HepG2 (cell line): ENCODE results near the gene ESPN. TPM values are rescaled to one million over a fixed set of nuclear protein-coding genes. Genes with fewer than 3 reads are reported as not detected.
A peak's percentile ranks its signal among the peaks of the same experiment; 100 is the strongest.

ENCODE experiments used
- ATAC-seq: fragments of 200-7000 bp; cut with Tn5 transposase; 3 replicates; pipeline ENCODE4 v1.9.1; 2020; ENCODE audit warnings: mild to moderate bottlenecking, moderate library complexity
- BruUV-seq: library from RNA; stranded (reverse); fragments of 400-500 nt; replicated peaks from 2 replicates; lab custom pipeline; 2021; lab: Mats Ljungman, UMichigan
- CTCF ChIA-PET: fragments of 300-600 bp; formaldehyde crosslinking; extraction: SDS; loops from one replicate; lab custom pipeline; 2021; ENCODE audit warnings: low total read pairs, inconsistent platforms, low intra/inter-chr PET ratio; lab: Yijun Ruan, JAX
- POLR2A ChIA-PET: fragments of 350-600 bp; sonication (Branson Sonifier 250); formaldehyde crosslinking; loops from one replicate; lab custom pipeline; 2020; ENCODE audit warnings: antibody characterized with exemption, inconsistent platforms; lab: Yijun Ruan, JAX
- DNase-seq: peaks from one replicate; pipeline ENCODE4 v3.0.0-alpha.2; 2015; ENCODE audit warnings: low spot score
- FAIRE-seq: peaks from 3 replicates; lab custom pipeline; 2011; peaks lifted over from hg19 to GRCh38; lab: Jason Lieb, UNC
- H2AFZ ChIP-seq: one replicate; pipeline ENCODE4 v1.6.1; 2011; ENCODE audit warnings: low read length, inconsistent platforms
- H3K27ac ChIP-seq: fragments of 300-600 bp; 3 replicates; pipeline ENCODE4 v1.8.0; 2011; ENCODE audit warnings: mixed run types, mild to moderate bottlenecking, mixed read lengths, low read length, inconsistent platforms; ENCODE audit not compliant: insufficient read depth; ENCODE audit errors: extremely low read length
- H3K27me3 ChIP-seq, 2 experiments: fragments of 200-600 bp in 1 of 2; 2 replicates in 1 of 2; 3 replicates in 1 of 2; pipeline versions ENCODE4 v1.6.0 to v1.8.0; 2011; ENCODE audit warnings: low read length in 2 of 2, mild to moderate bottlenecking in 2 of 2, moderate library complexity in 2 of 2, inconsistent platforms in 1 of 2; ENCODE audit not compliant: insufficient read depth in 2 of 2, control insufficient read depth in 1 of 2
- H3K36me3 ChIP-seq, 2 experiments: fragments of 200-600 bp in 1 of 2; replicated peaks in 1 of 2; 2 replicates in 1 of 2; 3 replicates in 1 of 2; pipeline versions ENCODE4 v1.5.1 to v1.8.0; 2011; ENCODE audit warnings: low read length in 2 of 2, inconsistent platforms in 1 of 2; ENCODE audit not compliant: insufficient read depth in 2 of 2, control insufficient read depth in 1 of 2
- H3K4me1 ChIP-seq: 2 replicates; pipeline ENCODE4 v1.5.1; 2012; ENCODE audit warnings: low read length, inconsistent platforms; ENCODE audit not compliant: insufficient read depth
- H3K4me2 ChIP-seq: 2 replicates; pipeline ENCODE4 v1.6.0; 2011; ENCODE audit warnings: low read depth, low read length, inconsistent platforms
- H3K4me3 ChIP-seq, 3 experiments: fragments of 200-600 bp in 1 of 3; sonication (generic), shearing (Covaris generic) in 1 of 3; replicated peaks in 1 of 3; 2 replicates each; pipeline ENCODE4 v1.5.1; 2011 to 2016; ENCODE audit warnings: low read length in 3 of 3, inconsistent platforms in 2 of 3, low read depth in 2 of 3, mild to moderate bottlenecking in 2 of 3, control low read depth in 1 of 3, mixed read lengths in 1 of 3; ENCODE audit not compliant: insufficient read depth in 1 of 3
- H3K79me2 ChIP-seq: one replicate; pipeline ENCODE4 v1.6.1; 2011; ENCODE audit warnings: low read length, inconsistent platforms; ENCODE audit not compliant: insufficient read depth
- H3K9ac ChIP-seq: 2 replicates; pipeline ENCODE4 v1.6.0; 2011; ENCODE audit warnings: mild to moderate bottlenecking, low read depth, low read length, inconsistent platforms; ENCODE audit not compliant: insufficient read depth
- H3K9me3 ChIP-seq: 2 replicates; pipeline ENCODE4 v1.5.1; 2012; ENCODE audit warnings: mild to moderate bottlenecking, low read length
- H4K20me1 ChIP-seq: 2 replicates; pipeline ENCODE4 v1.6.0; 2011; ENCODE audit warnings: inconsistent platforms, mild to moderate bottlenecking, low read length, moderate library complexity; ENCODE audit not compliant: insufficient read depth
- ARID4A ChIP-seq: sonication (generic); formaldehyde crosslinking; IDR thresholded peaks from 2 replicates; pipeline ENCODE4 v1.5.0; 2020; ENCODE audit warnings: mild to moderate bottlenecking, missing genetic modification reagents, borderline replicate concordance
- CENPBD1 ChIP-seq: sonication (generic); formaldehyde crosslinking; IDR thresholded peaks from 2 replicates; pipeline ENCODE4 v1.8.0; 2022; ENCODE audit warnings: missing genetic modification reagents, low read depth, mild to moderate bottlenecking, borderline replicate concordance
- ETS1 ChIP-seq: sonication (generic); formaldehyde crosslinking; IDR thresholded peaks from 2 replicates; pipeline ENCODE4 v1.4.0; 2020; ENCODE audit warnings: missing genetic modification reagents
- GABPB1 ChIP-seq: IDR thresholded peaks from 2 replicates; pipeline ENCODE4 v1.6.1; 2016; ENCODE audit warnings: mild to moderate bottlenecking, missing genetic modification reagents, moderate library complexity, missing compliant biosample characterization
- MTF2 ChIP-seq: sonication (generic); formaldehyde crosslinking; IDR thresholded peaks from 2 replicates; pipeline ENCODE4 v1.5.0; 2020; ENCODE audit warnings: missing genetic modification reagents, borderline replicate concordance
- NFYC ChIP-seq: IDR thresholded peaks from 2 replicates; pipeline ENCODE4 v1.6.1; 2016; ENCODE audit warnings: missing genetic modification reagents, missing compliant biosample characterization
- REPIN1 ChIP-seq: sonication (generic); formaldehyde crosslinking; IDR thresholded peaks from 2 replicates; pipeline ENCODE4 v1.8.0; 2022; ENCODE audit warnings: missing genetic modification reagents, low read depth, mild to moderate bottlenecking, borderline replicate concordance
- TBX2 ChIP-seq: sonication (generic); formaldehyde crosslinking; IDR thresholded peaks from 2 replicates; pipeline ENCODE4 v1.5.0; 2020; ENCODE audit warnings: missing genetic modification reagents, mild to moderate bottlenecking, borderline replicate concordance
- TGIF2 ChIP-seq: IDR thresholded peaks from 2 replicates; pipeline ENCODE4 v1.6.1; 2016; ENCODE audit warnings: control low read depth, missing compliant biosample characterization
- ZFP36L1 ChIP-seq: sonication (generic); formaldehyde crosslinking; IDR thresholded peaks from 2 replicates; pipeline ENCODE4 v1.8.0; 2022; ENCODE audit warnings: mild to moderate bottlenecking, missing genetic modification reagents, moderate library complexity
- ZGPAT ChIP-seq: IDR thresholded peaks from 2 replicates; pipeline ENCODE4 v1.6.1; 2016; ENCODE audit warnings: mild to moderate bottlenecking
- ZNF234 ChIP-seq: sonication (generic); formaldehyde crosslinking; conservative IDR thresholded peaks from 2 replicates; pipeline ENCODE4 v1.5.1; 2020; ENCODE audit warnings: mild to moderate bottlenecking, missing genetic modification reagents
- ZNF501 ChIP-seq: sonication (generic); formaldehyde crosslinking; IDR thresholded peaks from 2 replicates; pipeline ENCODE4 v1.5.1; 2020; ENCODE audit warnings: mild to moderate bottlenecking, moderate library complexity, missing genetic modification reagents
- ZNF639 ChIP-seq: conservative IDR thresholded peaks from 2 replicates; pipeline ENCODE4 v1.6.1; 2018; ENCODE audit warnings: missing genetic modification reagents
- WGBS: methylation state at CpG from one replicate; pipeline ENCODE4 v1.1.6; 2017; ENCODE audit warnings: low lambda C conversion rate; 5-methylcytosine and 5-hydroxymethylcytosine counted together
- in situ Hi-C: cut with HindIII; loops from 2 replicates; pipeline ENCODE4 v1.10.0; 2017; ENCODE audit warnings: low pct_unique_long_range_greater_than_20kb; ENCODE audit not compliant: extremely low pct_ligation_motif_present
- intact Hi-C: fragments of 100-400 bp; cut with micrococcal nuclease; formaldehyde crosslinking; loops from one replicate; pipeline ENCODE4 v1.10.0; 2022; ENCODE audit not compliant: unreplicated experiment
- polyA plus RNA-seq, 8 experiments: library from polyadenylated mRNA; depleted of rRNA in 3 of 8; stranded (reverse) in 7 of 8; unstranded in 1 of 8; fragments of >200 nt; fragmentation: Illumina TruSeq in 4 of 8; extraction: Trizol in 4 of 8; gene quantifications; 2 replicates each; pipeline versions ENCODE4 v1.2.1 to v1.2.3, GENCODE V29; 2011 to 2016; ENCODE audit warnings: low read depth in 4 of 8, missing spikeins in 1 of 8, mixed read lengths in 1 of 8; ENCODE audit not compliant: insufficient read depth in 1 of 8
- total RNA-seq, 5 experiments: library from RNA; depleted of rRNA; stranded (reverse); fragments of >200 nt; fragmentation: Illumina TruSeq; extraction: Trizol; gene quantifications; 2 replicates each; pipeline ENCODE4 v1.2.3, GENCODE V29; 2016; ENCODE audit warnings: low read depth in 1 of 5

The ESPN gene
- total and polyA plus RNA-seq, 2 of the 13 experiments (the other 11 are each of a cell fraction or from before 2014, with no cell fraction given) = 48.6 to 54.2 TPM

- FAIRE-seq (peak; percentile 62), DNase-seq (peak; percentile 76), ATAC-seq (peak; percentile 76)
- Histone ChIP-seq H3K9ac (no peak overlapping the region), H3K4me1 (peaks cover 45% of the 10 kb centered on the region), H2AFZ (no peak overlapping the region), H3K9me3 (no peaks in the 10 kb centered on the region), H3K4me2 (peak overlapping the region; percentile 47), H3K79me2 (no peaks in the 10 kb centered on the region), H3K4me3 (peak overlapping the region in 1 of 3 experiments; percentile 50; a peak in 1 of 6 replicates), H3K27ac (no peak overlapping the region), H3K36me3 (no peaks in the 10 kb centered on the region), H4K20me1 (no peaks in the 10 kb centered on the region), H3K27me3 (peaks cover 0 to 3% of the 10 kb centered on the region in 2 experiments; a peak in 1 of 5 replicates)
- BruUV-seq = no TSS peak
- ChIA-PET POLR2A (interaction anchor here (0.9 kb wide), 1 partner anchor 280 kb away, joined by 3 read pairs; the partner anchor contains the start of gene RNF207), CTCF (interaction anchor here (0.7 to 2.0 kb wide), 3 partner anchors 9 to 160 kb away, joined by 3 to 24 read pairs (median 3); no protein-coding TSS in a partner anchor)
- WGBS = 13% methylated on average over 9 of the region's 15 CpGs
- intact Hi-C loops = loop anchor here (1.0 to 5.0 kb wide), 2 partner anchors 37 to 161 kb away; no protein-coding TSS in a partner anchor
- in situ Hi-C loops = loop anchor here (25.0 kb wide), 1 partner anchor 726 kb away; no protein-coding TSS in a partner anchor
- TF ChIP-seq GABPB1 (CRISPR knock-in tag) (peak; percentile 26; the same call in 1 of the 2 replicates), TBX2 (0 out of 2 replicates have a peak, but pooled peaks have one; percentile 19), ZGPAT (CRISPR knock-in tag) (0 out of 2 replicates have a peak, but pooled peaks have one; percentile 24), ZNF639 (CRISPR knock-in tag) (0 out of 2 replicates have a peak, but pooled peaks have one; percentile 33), NFYC (CRISPR knock-in tag) (no peak), ARID4A (peak; percentile 60; the same call in 1 of the 2 replicates), TGIF2 (peak; percentile 57; the same call in 1 of the 2 replicates), ETS1 (CRISPR knock-in tag) (no peak), ZFP36L1 (CRISPR knock-in tag) (no peak), CENPBD1 (CRISPR knock-in tag) (no peak), REPIN1 (CRISPR knock-in tag) (peak; percentile 51; the same call in 1 of the 2 replicates), ZNF501 (CRISPR knock-in tag) (0 out of 2 replicates have a peak, but pooled peaks have one; percentile 31), MTF2 (CRISPR knock-in tag) (0 out of 2 replicates have a peak, but pooled peaks have one; percentile 45), ZNF234 (CRISPR knock-in tag) (no peak)
Observed at GRCh38 chr1:6486433-6487011, 61.9 kb downstream of the ESPN start.
